Stomach (tissue), 4 donors: ENCODE results near the gene NDUFAF2.

Experiments used
- EP300 ChIP-seq: sonication (generic); formaldehyde crosslinking; IDR thresholded peaks from one replicate; pipeline ENCODE4 v1.6.1; 2017; ENCODE audit warnings: antibody characterized with exemption
- POLR2A ChIP-seq, 4 donors: fragments of 450-650 bp; IDR thresholded peaks; one replicate each; pipeline ENCODE4 v1.6.1; 2016; ENCODE audit warnings: antibody characterized with exemption in 4 of 4, control low read depth in 2 of 4, mild to moderate bottlenecking in 1 of 4, moderate library complexity in 1 of 4
- TF ChIP-seq, protein P1 (sequence below), 7 experiments: fragments of 450-650 bp in 4 of 7; fragments of 200-600 bp in 3 of 7; sonication (generic) in 3 of 7; IDR thresholded peaks; one replicate each; pipeline ENCODE4 v1.5.1; 2016 to 2019; ENCODE audit warnings: antibody characterized with exemption in 7 of 7, control low read depth in 2 of 7, mild to moderate bottlenecking in 1 of 7

DNA sequence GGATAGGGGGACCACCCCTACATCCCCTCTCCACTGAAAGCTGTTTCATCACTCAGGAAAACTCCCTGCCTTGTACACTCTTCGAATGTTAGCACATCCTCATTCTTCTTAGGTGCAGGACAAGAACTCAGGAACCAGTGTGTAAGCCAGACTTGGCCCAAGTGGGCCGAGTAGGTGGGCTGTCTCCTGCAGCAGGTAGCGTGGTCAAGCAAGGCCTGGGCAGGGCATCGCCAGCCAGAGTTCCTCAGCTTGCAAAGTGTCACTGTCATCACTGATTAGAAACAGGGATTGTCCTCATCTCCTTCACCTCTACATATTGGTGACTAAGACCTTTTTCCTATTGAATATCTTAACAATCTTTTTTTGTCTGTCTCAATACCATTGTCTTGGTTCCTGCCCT lies 194.9 kb downstream of the NDUFAF2 start:
- TF ChIP-seq, protein P1, sequence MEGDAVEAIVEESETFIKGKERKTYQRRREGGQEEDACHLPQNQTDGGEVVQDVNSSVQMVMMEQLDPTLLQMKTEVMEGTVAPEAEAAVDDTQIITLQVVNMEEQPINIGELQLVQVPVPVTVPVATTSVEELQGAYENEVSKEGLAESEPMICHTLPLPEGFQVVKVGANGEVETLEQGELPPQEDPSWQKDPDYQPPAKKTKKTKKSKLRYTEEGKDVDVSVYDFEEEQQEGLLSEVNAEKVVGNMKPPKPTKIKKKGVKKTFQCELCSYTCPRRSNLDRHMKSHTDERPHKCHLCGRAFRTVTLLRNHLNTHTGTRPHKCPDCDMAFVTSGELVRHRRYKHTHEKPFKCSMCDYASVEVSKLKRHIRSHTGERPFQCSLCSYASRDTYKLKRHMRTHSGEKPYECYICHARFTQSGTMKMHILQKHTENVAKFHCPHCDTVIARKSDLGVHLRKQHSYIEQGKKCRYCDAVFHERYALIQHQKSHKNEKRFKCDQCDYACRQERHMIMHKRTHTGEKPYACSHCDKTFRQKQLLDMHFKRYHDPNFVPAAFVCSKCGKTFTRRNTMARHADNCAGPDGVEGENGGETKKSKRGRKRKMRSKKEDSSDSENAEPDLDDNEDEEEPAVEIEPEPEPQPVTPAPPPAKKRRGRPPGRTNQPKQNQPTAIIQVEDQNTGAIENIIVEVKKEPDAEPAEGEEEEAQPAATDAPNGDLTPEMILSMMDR (IDR thresholded peaks at IDR 0.05), result no peak
- TF ChIP-seq POLR2A (IDR thresholded peaks at IDR 0.05) (no peak), EP300 (no peak)
